HG02623 (cell line): ENCODE results near the gene ABCA13.
"Not testable (repeated sequence)": the region's sequence is repeated elsewhere in the genome, so short reads cannot be mapped to it uniquely, and the experiment has no call there.

ENCODE experiments used
- ATAC-seq: cut with Tn5 transposase; IDR thresholded peaks from one replicate; pipeline ENCODE4 v1.9.1; 2021; ENCODE audit warnings: moderate library complexity; ENCODE audit not compliant: unreplicated experiment

Gene ABCA13, protein sequence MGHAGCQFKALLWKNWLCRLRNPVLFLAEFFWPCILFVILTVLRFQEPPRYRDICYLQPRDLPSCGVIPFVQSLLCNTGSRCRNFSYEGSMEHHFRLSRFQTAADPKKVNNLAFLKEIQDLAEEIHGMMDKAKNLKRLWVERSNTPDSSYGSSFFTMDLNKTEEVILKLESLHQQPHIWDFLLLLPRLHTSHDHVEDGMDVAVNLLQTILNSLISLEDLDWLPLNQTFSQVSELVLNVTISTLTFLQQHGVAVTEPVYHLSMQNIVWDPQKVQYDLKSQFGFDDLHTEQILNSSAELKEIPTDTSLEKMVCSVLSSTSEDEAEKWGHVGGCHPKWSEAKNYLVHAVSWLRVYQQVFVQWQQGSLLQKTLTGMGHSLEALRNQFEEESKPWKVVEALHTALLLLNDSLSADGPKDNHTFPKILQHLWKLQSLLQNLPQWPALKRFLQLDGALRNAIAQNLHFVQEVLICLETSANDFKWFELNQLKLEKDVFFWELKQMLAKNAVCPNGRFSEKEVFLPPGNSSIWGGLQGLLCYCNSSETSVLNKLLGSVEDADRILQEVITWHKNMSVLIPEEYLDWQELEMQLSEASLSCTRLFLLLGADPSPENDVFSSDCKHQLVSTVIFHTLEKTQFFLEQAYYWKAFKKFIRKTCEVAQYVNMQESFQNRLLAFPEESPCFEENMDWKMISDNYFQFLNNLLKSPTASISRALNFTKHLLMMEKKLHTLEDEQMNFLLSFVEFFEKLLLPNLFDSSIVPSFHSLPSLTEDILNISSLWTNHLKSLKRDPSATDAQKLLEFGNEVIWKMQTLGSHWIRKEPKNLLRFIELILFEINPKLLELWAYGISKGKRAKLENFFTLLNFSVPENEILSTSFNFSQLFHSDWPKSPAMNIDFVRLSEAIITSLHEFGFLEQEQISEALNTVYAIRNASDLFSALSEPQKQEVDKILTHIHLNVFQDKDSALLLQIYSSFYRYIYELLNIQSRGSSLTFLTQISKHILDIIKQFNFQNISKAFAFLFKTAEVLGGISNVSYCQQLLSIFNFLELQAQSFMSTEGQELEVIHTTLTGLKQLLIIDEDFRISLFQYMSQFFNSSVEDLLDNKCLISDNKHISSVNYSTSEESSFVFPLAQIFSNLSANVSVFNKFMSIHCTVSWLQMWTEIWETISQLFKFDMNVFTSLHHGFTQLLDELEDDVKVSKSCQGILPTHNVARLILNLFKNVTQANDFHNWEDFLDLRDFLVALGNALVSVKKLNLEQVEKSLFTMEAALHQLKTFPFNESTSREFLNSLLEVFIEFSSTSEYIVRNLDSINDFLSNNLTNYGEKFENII (N-terminal part only)

DNA sequence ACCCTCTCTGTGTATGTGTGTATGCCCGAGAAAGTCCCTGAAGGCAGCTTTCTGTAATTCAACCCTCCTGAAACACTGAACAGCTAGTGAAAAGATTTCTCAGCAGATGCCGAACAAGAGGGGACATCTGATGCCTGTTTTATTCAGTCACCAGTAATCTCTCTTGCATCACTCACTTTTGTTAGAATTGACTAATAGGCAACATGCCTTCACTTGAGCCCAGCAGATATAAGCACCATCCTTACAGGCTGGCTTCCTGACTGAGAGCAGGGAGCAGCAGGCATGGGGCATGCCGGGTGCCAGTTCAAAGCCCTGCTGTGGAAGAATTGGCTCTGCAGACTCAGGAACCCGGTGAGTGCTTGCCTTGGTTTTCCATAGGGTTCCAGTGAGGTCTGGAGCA is at the start of gene ABCA13:
Gene ABCA13, plus strand, starts transcription at position 257 of the 400 bp plus-strand sequence. Its CDS starts 26 bp downstream, at position 283.
- ATAC-seq: no peak

DNA sequence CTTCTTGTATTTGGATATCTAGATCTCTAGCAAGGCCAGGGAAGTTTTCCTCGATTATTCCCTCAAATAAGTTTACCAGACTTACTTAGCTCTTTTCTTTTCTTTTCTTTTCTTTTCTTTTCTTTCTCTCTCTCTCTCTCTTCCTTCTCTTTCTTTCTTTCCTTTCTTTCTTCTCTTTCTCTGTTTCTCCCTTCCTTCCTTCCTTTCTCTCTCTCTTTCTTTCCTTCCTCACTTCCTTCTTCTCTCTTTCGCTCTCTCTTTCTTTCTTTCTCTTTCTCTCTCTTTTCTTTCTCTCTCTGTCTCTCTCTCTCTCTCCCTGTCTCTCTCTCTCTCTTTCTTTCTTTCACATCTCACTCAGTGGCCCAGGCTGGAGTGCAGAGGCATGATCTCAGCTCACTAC is 45.2 kb upstream of the ABCA13 start:
- ATAC-seq: no peak

DNA sequence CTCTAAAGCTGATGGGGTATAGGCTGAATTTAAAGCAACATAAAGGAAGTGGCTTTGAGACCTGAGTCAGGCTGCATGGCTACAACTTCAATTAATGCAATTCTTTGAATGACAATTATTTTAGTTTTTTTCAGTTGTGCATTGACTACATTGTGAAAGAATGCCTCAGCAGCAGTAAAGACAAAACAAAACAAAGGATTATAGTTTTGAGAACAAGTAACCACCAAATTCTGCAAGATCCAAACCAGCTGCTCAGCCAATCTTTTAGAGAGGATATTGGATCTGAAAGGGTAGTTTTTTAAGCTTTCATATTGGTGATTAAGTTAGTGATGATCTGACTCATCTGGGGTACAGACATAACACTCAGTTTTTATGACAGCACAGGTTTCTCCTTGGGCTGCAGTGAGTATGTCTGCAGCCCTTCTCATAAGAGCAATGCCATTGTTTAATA is 40.6 kb upstream of the ABCA13 start:
- peak; percentile 72 for ATAC-seq

DNA sequence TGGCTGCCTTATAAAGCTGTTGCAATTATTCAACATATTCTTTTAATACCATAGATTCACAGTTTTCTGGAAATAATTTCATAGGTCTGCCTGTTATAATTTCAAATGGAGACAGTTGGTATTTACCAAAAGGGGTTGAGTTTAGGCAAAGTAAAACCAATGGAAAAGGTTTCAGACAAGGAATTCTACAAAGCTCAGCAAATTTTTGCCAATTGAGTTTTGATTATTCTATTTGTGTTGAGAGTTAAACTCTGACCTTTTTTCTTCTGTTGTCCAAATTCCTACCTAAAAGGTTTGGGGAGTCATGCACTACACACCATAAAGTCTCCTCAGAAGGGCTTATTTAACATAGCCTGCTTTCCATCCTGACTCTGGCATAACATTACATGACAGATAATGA is 38.5 kb upstream of the ABCA13 start:
- no peak for ATAC-seq

DNA sequence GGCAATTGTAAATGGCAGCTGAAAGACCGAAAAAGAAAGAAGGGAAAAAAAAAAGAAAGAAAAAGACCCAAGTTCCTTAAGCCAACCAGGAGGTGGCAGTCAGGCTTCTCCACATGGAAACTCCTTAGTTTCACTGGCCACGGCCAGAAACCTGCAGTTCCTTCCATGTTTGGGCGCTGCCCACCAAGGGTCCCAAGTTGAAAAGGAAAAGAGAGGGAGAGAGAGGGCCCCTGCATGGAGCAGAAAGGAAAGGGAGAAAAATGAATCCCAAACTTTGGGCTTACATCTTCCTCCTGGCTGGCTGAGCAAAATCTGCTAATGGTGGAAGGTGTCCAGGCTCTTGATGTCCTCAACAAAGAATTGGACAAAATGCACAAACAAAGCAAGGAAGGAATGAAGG is 31.8 kb upstream of the ABCA13 start:
- ATAC-seq: no peak

DNA sequence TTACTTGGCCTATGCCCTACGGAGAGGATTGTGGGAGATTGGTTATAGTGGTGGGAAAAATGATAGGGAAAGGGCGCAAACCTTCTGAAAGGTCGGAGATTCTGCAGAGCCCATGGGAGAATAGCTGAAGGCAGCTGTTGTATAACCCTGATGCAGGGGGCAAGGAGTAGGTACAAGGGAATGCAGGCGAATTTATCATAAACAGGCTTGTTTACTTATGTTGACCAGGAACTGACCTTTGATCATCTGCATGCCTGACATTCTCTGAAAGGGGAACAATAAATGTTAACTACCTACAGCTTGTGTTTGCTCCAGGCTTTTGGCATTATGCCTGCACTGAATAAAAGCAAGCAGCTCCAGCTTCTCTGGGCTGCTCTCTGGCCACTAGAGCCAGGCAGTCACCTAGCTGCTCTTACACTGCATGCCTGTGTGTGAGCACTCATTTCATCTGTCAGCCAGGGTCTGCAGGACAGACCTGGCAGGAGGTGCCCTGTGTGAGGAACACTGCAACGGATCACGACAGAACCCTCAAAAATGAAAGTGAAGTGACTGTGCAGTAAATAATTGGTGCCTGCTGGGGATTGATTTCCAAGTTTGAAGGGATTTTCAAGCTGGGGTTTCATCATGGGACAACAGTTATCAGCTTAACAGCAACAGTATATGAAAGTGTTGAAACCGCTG is 31.1 kb upstream of the ABCA13 start:
- no peak for ATAC-seq

DNA sequence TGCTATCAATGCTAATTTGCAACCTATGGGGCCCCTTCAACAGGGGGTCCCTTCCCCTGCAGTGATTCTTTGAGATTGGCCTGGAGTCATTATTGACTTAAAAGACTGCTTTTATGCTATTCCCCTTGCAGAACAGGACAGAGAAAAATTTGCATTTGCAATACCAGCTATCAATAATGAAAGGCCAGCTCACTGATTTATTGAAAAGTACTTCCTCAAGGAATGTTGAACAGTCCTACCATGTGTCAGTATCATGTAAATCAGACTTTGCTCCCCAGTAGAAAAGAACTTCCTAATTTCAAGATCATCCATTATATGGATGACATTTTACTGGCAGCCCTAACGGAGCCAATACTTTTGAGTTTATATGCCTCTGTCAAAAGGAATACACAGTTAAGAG is 29.7 kb upstream of the ABCA13 start:
- no peak for ATAC-seq

DNA sequence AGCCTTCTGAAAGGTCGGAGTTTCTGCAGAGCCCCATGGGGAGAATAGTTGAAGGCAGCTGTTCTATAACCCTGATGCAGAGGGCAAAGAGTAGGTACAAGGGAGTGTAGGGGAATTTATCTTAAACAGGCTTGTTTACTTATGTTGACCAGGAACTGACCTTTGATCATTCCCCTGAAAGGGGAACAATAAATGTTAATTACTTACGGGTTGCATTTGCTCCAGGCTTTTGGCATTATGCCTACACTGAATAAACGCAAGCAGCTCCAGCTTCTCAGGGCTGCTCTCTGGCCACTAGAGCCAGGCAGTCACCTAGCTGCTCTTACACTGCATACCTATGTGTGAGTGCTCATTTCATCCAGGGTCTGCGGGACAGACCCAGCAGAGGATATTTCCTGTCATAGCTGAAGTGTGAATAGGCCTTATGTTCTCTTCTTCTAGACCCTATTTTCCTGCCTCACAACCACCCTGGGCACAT is 26.9 kb upstream of the ABCA13 start:
- no peak for ATAC-seq

DNA sequence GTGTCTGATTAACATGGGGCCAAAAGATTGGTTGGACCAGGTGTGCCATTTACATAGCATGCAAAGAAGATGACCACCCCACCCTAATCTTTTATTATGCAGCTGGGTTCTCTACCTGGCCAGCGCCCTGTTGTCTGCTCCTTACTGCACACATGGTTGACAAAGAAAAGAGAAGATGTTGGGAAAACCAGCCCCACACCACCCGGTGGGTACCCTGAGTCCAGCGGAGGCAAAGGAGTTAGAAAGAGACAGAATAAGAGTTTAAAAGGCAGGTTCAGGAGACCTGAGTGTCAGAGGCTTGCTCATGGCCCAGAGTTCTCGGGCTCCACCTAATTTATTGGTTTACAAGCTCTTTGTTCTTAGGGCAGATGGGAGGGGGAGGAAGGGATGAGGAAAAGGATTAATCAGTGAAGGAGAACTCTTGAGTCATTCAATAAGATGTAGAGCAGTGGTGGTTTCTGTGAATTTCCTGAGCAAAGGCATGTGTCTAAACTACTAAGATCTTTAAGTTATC is 24.1 kb upstream of the ABCA13 start:
- no peak for ATAC-seq

DNA sequence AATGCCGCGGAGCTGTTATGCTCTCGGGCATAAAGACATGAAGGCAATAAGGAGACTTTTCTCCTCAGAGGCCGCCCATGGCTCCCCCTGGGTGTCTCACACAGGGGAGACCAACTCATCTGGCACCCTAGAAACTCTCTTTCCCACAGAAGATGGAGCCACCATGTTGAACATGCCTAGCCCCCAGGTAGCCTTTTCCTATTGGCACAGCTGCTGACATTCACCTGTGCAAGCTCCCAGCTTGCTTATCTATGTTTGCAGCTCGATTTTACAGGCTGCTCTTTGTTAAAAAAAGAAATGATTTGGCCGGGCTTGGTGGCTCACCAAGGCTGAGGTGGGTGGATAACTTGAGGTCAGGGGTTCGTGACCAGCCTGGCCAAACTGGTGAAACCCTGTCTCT is 23.6 kb upstream of the ABCA13 start:
- not testable (repeated sequence) for ATAC-seq

DNA sequence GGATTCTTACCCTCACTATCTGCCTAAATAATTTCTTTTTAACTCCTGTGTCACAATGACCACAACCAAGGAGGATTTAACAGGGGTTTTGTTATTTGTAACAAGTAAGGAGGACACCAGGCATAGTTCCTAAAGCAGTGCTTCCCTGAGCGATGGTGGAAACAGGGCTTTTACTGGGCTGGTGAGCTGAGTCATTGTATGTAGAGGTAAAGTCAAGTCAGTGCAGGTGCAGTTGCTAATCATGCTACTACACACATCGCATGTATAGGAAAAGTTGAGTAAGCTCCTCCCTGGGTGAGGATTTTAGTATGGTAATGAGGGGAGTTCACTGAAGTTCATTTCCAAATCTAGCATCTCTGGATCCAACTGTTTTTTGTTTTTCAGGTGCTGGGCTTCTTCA is 22.9 kb upstream of the ABCA13 start:
- ATAC-seq: no peak

DNA sequence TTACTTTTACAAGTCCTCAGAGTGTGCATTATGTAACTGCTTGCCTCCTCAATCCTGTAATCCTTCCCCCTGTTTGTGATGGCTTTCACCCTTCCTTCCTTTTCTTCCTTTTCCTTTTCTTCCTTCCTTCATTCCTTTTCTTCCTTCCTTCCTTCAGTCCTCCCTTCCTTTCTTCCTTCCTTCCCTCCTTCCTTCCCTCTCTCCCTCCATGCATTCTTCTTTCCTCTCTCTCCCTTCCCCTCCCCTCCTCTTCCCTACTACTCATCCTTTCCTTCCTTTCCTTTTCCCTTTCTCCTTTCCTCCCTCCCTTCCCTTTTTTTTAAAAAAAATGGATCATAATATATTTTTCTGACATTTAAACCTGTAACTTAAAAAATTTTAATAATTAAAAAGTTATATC is 22.2 kb upstream of the ABCA13 start:
- ATAC-seq: no peak

DNA sequence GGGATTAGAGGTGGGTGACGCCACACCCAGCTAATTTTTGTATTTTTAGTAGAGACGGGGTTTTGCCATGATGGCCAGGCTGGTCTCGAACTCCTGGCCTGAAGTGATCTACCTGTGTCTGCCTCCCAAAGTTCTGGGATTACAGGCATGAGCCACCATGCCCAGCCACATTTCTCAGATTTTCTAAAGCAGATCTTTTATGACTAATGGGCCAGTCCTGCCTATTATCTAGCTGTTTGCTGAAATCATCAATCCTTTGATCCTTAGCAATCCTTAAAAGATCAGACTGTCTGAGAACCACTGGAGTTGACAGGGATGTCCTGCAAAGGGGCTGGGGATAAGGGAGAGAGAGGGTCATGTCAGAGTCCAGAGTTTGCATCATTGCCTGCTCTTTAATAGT is 21.2 kb upstream of the ABCA13 start:
- ATAC-seq: no peak

DNA sequence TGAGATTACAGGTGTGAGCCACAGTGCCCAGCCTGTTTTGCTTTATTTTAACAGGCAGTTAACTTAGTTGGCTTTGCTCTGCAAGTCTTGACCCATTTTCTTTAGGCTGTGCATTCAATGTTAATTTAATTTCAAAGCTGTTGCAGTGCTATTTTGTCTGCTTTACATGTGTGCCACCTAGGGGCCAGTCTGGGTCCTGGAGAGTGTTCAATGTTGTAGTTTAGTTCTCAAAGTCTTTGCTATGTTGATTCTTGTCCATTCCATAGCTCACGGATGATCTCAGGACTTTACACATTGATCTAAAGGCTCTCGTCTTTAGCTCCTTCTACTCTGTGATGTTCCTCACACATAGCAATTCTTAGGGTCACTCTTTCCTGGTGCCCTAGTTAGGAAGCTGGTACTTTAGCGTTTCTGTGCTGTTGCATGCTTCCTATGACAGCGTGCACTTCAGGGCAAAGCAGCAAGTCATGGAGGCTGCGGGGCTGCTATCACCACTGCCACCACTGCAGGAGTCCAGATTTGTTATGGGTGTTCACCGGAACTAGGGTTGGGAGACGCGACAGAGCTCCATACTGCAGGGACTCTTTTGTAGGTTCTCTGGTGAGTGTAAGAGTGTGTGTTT is 16.4 kb upstream of the ABCA13 start:
- no peak for ATAC-seq

DNA sequence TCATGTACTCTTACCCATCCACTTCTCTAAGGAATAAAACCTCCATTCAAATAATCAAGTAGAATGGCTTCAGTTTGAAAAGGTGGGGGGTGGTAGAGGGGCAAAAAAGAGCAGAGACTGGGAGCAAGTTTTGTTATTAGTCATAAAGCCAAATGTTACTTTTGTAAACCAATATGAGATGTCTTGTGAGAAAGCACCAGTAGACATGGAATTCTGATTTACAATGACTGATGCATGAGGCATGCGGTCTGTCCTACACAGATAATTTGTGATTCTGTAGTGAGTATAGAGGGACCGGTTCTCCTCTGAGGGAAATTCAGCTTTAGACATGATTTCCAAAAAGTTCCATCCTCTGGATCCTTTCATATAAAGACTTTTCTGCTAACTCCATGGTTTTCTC is 12.9 kb upstream of the ABCA13 start:
- ATAC-seq: no peak

DNA sequence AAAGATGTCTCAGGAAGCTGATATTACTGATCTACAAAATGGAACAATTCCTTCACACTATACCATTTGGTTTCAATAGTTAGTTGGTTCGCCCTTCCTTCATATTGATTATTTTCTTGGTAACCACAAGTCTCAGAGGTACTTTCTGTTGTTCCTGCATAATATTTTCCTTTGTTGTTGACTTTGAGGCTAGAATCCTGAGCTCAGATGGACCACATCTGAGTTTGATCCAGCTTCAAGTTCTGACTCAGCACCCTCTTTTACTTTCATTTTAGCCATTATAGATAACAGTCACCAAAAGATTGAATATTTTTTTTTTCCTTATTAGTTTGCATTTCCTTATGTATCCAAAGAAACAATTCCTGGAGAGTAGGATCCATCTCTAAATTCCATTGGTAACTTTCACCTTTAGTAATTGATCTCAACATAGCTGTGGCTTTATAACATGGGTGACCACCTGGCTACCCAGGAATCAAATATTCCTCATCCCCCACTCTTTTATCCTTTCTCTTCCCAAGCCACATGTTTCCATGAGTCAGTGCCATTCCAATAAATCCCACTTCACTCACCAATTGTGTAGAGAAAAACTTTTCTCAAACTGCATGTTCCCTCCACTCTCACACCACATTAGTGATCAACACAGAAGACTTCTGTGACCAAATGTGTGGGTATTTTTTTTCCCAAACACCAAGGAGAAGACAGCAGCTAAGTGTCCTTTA is 9.7 kb upstream of the ABCA13 start:
- no peak for ATAC-seq

DNA sequence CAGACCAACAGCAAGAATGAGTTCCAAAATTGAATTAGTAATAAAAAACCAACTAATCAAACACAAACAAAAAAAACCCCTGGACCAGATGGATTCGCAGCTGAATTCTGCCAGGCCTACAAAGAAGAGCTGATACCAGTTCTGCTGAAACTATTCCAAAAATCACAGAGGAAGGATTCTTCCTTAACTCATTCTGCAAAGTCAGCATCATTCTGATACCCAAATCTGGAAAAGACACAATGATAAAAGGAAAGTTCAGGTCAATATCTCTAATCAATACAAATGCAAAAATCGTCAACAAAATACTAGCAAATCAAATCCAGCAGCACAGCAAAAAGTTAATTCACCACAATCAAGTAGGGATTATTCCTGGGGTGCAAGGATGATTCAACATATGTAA is 6.1 kb upstream of the ABCA13 start:
- no peak for ATAC-seq

DNA sequence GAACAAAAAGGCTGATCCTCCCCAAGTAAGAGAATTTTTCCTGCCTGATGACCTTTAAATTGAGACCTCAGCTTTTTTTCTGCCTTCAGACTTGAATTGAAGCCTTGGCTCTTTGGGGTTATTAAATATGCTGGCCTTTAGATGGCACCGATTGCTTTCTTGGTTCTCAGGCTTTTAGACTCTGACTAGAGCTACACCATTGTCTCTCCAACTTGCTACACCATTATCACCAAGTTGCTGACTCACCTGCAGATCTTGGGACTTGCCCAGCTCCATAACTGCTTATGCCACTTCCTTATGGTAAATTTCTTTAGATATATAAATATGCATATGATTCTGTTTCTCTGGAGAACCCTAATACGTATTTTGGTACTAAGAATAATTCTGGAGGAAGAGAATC is 3.1 kb upstream of the ABCA13 start:
- no peak for ATAC-seq

DNA sequence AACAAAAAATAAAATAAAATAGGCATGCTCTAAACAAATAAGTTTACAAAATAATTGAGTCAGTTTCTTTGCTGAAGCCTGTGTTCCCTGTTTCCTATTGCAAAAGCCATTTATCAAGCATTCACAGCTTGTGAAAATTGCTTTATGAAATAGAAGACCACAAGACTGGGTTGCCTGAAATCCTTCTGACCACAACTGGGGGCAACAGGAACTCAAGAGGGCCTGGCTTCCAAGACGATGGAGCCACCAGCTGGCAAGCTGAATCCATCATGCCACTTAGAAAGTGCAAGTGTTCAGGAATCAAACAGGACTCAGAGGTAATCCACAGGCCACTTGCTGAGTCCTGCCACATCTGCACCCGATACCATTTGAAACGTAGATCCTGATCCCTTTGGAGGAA is 752 bp upstream of the ABCA13 start:
- ATAC-seq: no peak
